Trophoblast cell (in vitro differentiated cells and primary cell): ENCODE data around the gene CORO2A.
A peak's percentile ranks its signal among the peaks of the same experiment; 100 is the strongest.

Source experiments
- DNase-seq, 2 donors: peaks; one replicate each; pipeline ENCODE4 v3.0.0-alpha.2; 2016
- H2AFZ ChIP-seq: 2 replicates; pipeline ENCODE4 v1.6.1; 2013; ENCODE audit warnings: low read length, moderate library complexity, mild to moderate bottlenecking; ENCODE audit not compliant: insufficient read depth, poor library complexity
- H2AK5ac ChIP-seq: 2 replicates; pipeline ENCODE4 v1.6.1; 2013; ENCODE audit warnings: mild to moderate bottlenecking, low read length
- H2BK120ac ChIP-seq: 2 replicates; pipeline ENCODE4 v1.6.1; 2013; ENCODE audit warnings: low read length, mild to moderate bottlenecking, moderate library complexity; ENCODE audit not compliant: insufficient read depth, poor library complexity
- H2BK12ac ChIP-seq: 2 replicates; pipeline ENCODE4 v1.6.1; 2013; ENCODE audit warnings: mild to moderate bottlenecking, low read length, moderate library complexity
- H2BK5ac ChIP-seq: 2 replicates; pipeline ENCODE4 v1.6.1; 2013; ENCODE audit warnings: low read length, low read depth, moderate library complexity, mild to moderate bottlenecking; ENCODE audit not compliant: poor library complexity
- H3K14ac ChIP-seq: 2 replicates; pipeline ENCODE4 v1.6.1; 2013; ENCODE audit warnings: mild to moderate bottlenecking, low read length
- H3K18ac ChIP-seq: 2 replicates; pipeline ENCODE4 v1.6.1; 2013; ENCODE audit warnings: mild to moderate bottlenecking, low read length
- H3K23ac ChIP-seq: 2 replicates; pipeline ENCODE4 v1.6.1; 2013; ENCODE audit warnings: low read length
- H3K27ac ChIP-seq: 2 replicates; pipeline ENCODE4 v1.5.1; 2013; ENCODE audit warnings: low read depth, mild to moderate bottlenecking, inconsistent platforms, low read length, moderate library complexity
- H3K27me3 ChIP-seq: 2 replicates; pipeline ENCODE4 v1.6.1; 2013; ENCODE audit warnings: inconsistent platforms, mild to moderate bottlenecking, low read length, moderate library complexity; ENCODE audit not compliant: insufficient read depth
- H3K36me3 ChIP-seq, 2 experiments: 1 replicate in 1 of 2; 2 replicates in 1 of 2; pipeline ENCODE4 v1.6.1; 2013; ENCODE audit warnings: low read length in 2 of 2, mild to moderate bottlenecking in 2 of 2, moderate library complexity in 1 of 2; ENCODE audit not compliant: insufficient read depth in 2 of 2, control insufficient read depth in 1 of 2
- H3K4ac ChIP-seq: 2 replicates; pipeline ENCODE4 v1.6.1; 2013; ENCODE audit warnings: low read depth, mild to moderate bottlenecking, low read length, moderate library complexity
- H3K4me1 ChIP-seq, 2 experiments: 1 replicate in 1 of 2; 2 replicates in 1 of 2; pipeline ENCODE4 v1.6.1; 2013; ENCODE audit warnings: low read length in 2 of 2, mild to moderate bottlenecking in 2 of 2, moderate library complexity in 1 of 2; ENCODE audit not compliant: insufficient read depth in 2 of 2, control insufficient read depth in 1 of 2
- H3K4me2 ChIP-seq: 2 replicates; pipeline ENCODE4 v1.6.1; 2013; ENCODE audit warnings: inconsistent platforms, mild to moderate bottlenecking, low read length, moderate library complexity
- H3K4me3 ChIP-seq: 2 replicates; pipeline ENCODE4 v1.5.1; 2013; ENCODE audit warnings: mild to moderate bottlenecking, low read depth, low read length, inconsistent platforms
- H3K79me1 ChIP-seq: one replicate; pipeline ENCODE4 v1.6.1; 2013; ENCODE audit warnings: low read length
- H3K79me2 ChIP-seq: 2 replicates; pipeline ENCODE4 v1.6.1; 2013; ENCODE audit warnings: low read length, mild to moderate bottlenecking; ENCODE audit not compliant: control insufficient read depth, insufficient read depth, poor library complexity
- H3K9ac ChIP-seq: 2 replicates; pipeline ENCODE4 v1.6.1; 2013; ENCODE audit warnings: mild to moderate bottlenecking, low read length
- H3K9me3 ChIP-seq: 2 replicates; pipeline ENCODE4 v1.6.1; 2013; ENCODE audit warnings: low read depth, mild to moderate bottlenecking, control low read depth, inconsistent platforms, low read length; ENCODE audit not compliant: insufficient read depth
- H4K12ac ChIP-seq: 2 replicates; pipeline ENCODE4 v1.6.1; 2013; ENCODE audit warnings: low read depth, mild to moderate bottlenecking, low read length, moderate library complexity
- H4K8ac ChIP-seq: 2 replicates; pipeline ENCODE4 v1.6.1; 2013; ENCODE audit warnings: low read depth, mild to moderate bottlenecking, low read length, moderate library complexity
- H4K91ac ChIP-seq: one replicate; pipeline ENCODE4 v1.6.1; 2013; ENCODE audit warnings: low read depth, mild to moderate bottlenecking, low read length, moderate library complexity
- WGBS: extraction: QIAGEN DNeasy Blood & Tissue Kit; methylation state at CpG from one replicate; pipeline ENCODE4 v1.1.7; 2013; ENCODE audit warnings: missing lambda C conversion rate; ENCODE audit not compliant: insufficient read length, insufficient coverage; ENCODE audit errors: extremely low coverage; 5-methylcytosine and 5-hydroxymethylcytosine counted together

Gene CORO2A

GRCh38 chr9:98189412-98189811, 3.0 kb downstream of the CORO2A start:
- Histone ChIP-seq H3K27me3 (no peaks in the 10 kb centered on the region), H3K79me1 (peaks cover 27% of the 10 kb centered on the region), H3K23ac (no peak overlapping the region), H3K4me3 (no peak overlapping the region), H2AK5ac (no peak overlapping the region), H3K14ac (peak overlapping the region; percentile 40), H3K36me3 (peaks cover 1 to 12% of the 10 kb centered on the region in 2 experiments), H4K91ac (peak overlapping the region; percentile 54), H3K4ac (peak overlapping the region; percentile 81), H3K9me3 (no peaks in the 10 kb centered on the region), H3K4me1 (peaks cover 21 to 42% of the 10 kb centered on the region in 2 experiments), H2AFZ (no peak overlapping the region), H2BK12ac (peak overlapping the region; percentile 37), H3K9ac (no peak overlapping the region), H3K27ac (peak overlapping the region; percentile 48), H4K12ac (no peak overlapping the region), H3K4me2 (no peak overlapping the region), H3K79me2 (peaks cover 30% of the 10 kb centered on the region), H2BK120ac (peak overlapping the region; percentile 79), H2BK5ac (peak overlapping the region; percentile 28), H4K8ac (peak overlapping the region; percentile 49), H3K18ac (peak overlapping the region; percentile 48)
- no peak for DNase-seq
- no CpG with 5 or more reads among the region's 6 CpGs for WGBS

GRCh38 chr9:98187926-98188325, 4.5 kb downstream of the CORO2A start:
- Histone ChIP-seq H2BK120ac (no peak overlapping the region), H2BK5ac (no peak overlapping the region), H3K79me1 (peaks cover 24% of the 10 kb centered on the region), H4K8ac (no peak overlapping the region), H3K14ac (no peak overlapping the region), H3K18ac (peak overlapping the region; percentile 22), H3K9ac (no peak overlapping the region), H3K27ac (no peak overlapping the region), H3K23ac (no peak overlapping the region), H3K4ac (peak overlapping the region; percentile 94), H3K27me3 (no peaks in the 10 kb centered on the region), H3K9me3 (no peaks in the 10 kb centered on the region), H3K4me1 (peaks cover 22 to 39% of the 10 kb centered on the region in 2 experiments), H3K36me3 (peaks cover 1 to 16% of the 10 kb centered on the region in 2 experiments), H2AFZ (no peak overlapping the region), H3K4me2 (no peak overlapping the region), H4K91ac (no peak overlapping the region), H2AK5ac (no peak overlapping the region), H4K12ac (no peak overlapping the region), H2BK12ac (no peak overlapping the region), H3K4me3 (no peak overlapping the region), H3K79me2 (peaks cover 31% of the 10 kb centered on the region)
- WGBS: no CpG with 5 or more reads among the region's 5 CpGs
- DNase-seq: no peak

GRCh38 chr9:98186236-98186635, 6.2 kb downstream of the CORO2A start:
- no peaks in the 10 kb centered on the region for H3K27me3 ChIP-seq
- no peak overlapping the region for H3K9ac ChIP-seq
- WGBS: no CpG with 5 or more reads among the region's 1 CpG
- no peak overlapping the region for H3K18ac ChIP-seq
- no peak overlapping the region for H2AK5ac ChIP-seq
- no peak overlapping the region for H2BK12ac ChIP-seq
- no peak overlapping the region for H2BK120ac ChIP-seq
- peaks cover 4 to 18% of the 10 kb centered on the region in 2 experiments for H3K36me3 ChIP-seq
- H4K8ac ChIP-seq: no peak overlapping the region
- H3K4me3 ChIP-seq: no peak overlapping the region
- H3K79me2 ChIP-seq: peaks cover 25% of the 10 kb centered on the region
- H2BK5ac ChIP-seq: no peak overlapping the region
- DNase-seq: no peak
- no peak overlapping the region for H3K14ac ChIP-seq
- H3K27ac ChIP-seq: no peak overlapping the region
- peak overlapping the region; percentile 57 for H3K4ac ChIP-seq
- peaks cover 17 to 32% of the 10 kb centered on the region in 2 experiments for H3K4me1 ChIP-seq
- no peak overlapping the region for H3K4me2 ChIP-seq
- H4K12ac ChIP-seq: no peak overlapping the region
- H4K91ac ChIP-seq: no peak overlapping the region
- no peak overlapping the region for H2AFZ ChIP-seq
- peaks cover 12% of the 10 kb centered on the region for H3K79me1 ChIP-seq
- no peak overlapping the region for H3K23ac ChIP-seq
- no peaks in the 10 kb centered on the region for H3K9me3 ChIP-seq

- peaks cover 25% of the 10 kb centered on the region for H3K79me2 ChIP-seq
- WGBS: no CpG with 5 or more reads among the region's 6 CpGs
- no peak for DNase-seq
Measured at GRCh38 chr9:98185611-98186171, 6.7 kb downstream of the CORO2A start.

More at GRCh38 chr9:98185611-98186171, 6.7 kb downstream of the CORO2A start:
- Histone ChIP-seq H3K4me3 (peak overlapping the region; percentile 4), H3K4ac (peak overlapping the region; percentile 57), H2BK120ac (no peak overlapping the region), H3K4me2 (no peak overlapping the region), H2AK5ac (no peak overlapping the region), H2BK12ac (no peak overlapping the region), H3K9ac (no peak overlapping the region), H3K36me3 (peaks cover 4 to 18% of the 10 kb centered on the region in 2 experiments), H3K18ac (peak overlapping the region; percentile 37), H3K14ac (no peak overlapping the region), H4K91ac (no peak overlapping the region), H2BK5ac (no peak overlapping the region), H4K8ac (no peak overlapping the region), H3K27me3 (no peaks in the 10 kb centered on the region), H3K9me3 (no peaks in the 10 kb centered on the region), H2AFZ (no peak overlapping the region), H4K12ac (peak overlapping the region; percentile 7), H3K23ac (peak overlapping the region; percentile 31), H3K4me1 (peaks cover 12 to 26% of the 10 kb centered on the region in 2 experiments), H3K79me1 (peaks cover 8% of the 10 kb centered on the region), H3K27ac (no peak overlapping the region)
